Aorta (tissue), 5 donors: ENCODE results near the gene PYROXD2. TPM values are rescaled to one million over a fixed set of nuclear protein-coding genes. Genes with fewer than 3 reads are reported as not detected.

Source experiments
- ATAC-seq: fragments of 200-7000 bp; cut with Tn5 transposase; one replicate; pipeline ENCODE4 v1.9.1; 2022; ENCODE audit warnings: moderate library complexity; ENCODE audit not compliant: low FRiP score
- DNase-seq, 2 donors: peaks; one replicate each; pipeline ENCODE4 v3.0.0-alpha.2; 2020
- H3K27ac ChIP-seq, 2 donors: one replicate each; pipeline ENCODE4 v1.5.1; 2013; ENCODE audit warnings: low read length in 2 of 2, mild to moderate bottlenecking in 2 of 2, moderate library complexity in 2 of 2, control low read depth in 1 of 2, inconsistent platforms in 1 of 2, low read depth in 1 of 2
- H3K27me3 ChIP-seq, 2 donors: one replicate each; pipeline ENCODE4 v1.6.1; 2013; ENCODE audit warnings: control low read depth in 1 of 2, low read length in 1 of 2, mild to moderate bottlenecking in 1 of 2, moderate library complexity in 1 of 2; ENCODE audit not compliant: insufficient read depth in 2 of 2, control insufficient read depth in 1 of 2
- H3K36me3 ChIP-seq, 2 donors: one replicate each; pipeline ENCODE4 v1.6.1; 2013; ENCODE audit warnings: control low read depth in 1 of 2, low read length in 1 of 2, mild to moderate bottlenecking in 1 of 2; ENCODE audit not compliant: insufficient read depth in 2 of 2, control insufficient read depth in 1 of 2
- H3K4me1 ChIP-seq, 2 donors: one replicate each; pipeline ENCODE4 v1.6.1; 2013; ENCODE audit warnings: low read length in 2 of 2, control low read depth in 1 of 2, mild to moderate bottlenecking in 1 of 2, moderate library complexity in 1 of 2; ENCODE audit not compliant: insufficient read depth in 2 of 2, control insufficient read depth in 1 of 2
- H3K4me3 ChIP-seq, 2 donors: one replicate each; pipeline ENCODE4 v1.5.1; 2013; ENCODE audit warnings: low read length in 2 of 2, control low read depth in 1 of 2, mild to moderate bottlenecking in 1 of 2
- H3K9me3 ChIP-seq: one replicate; pipeline ENCODE4 v1.6.1; 2013; ENCODE audit warnings: mild to moderate bottlenecking, low read length; ENCODE audit not compliant: control insufficient read depth
- WGBS, 2 donors: extraction: QIAGEN DNeasy Blood & Tissue Kit; methylation state at CpG; one replicate each; pipeline ENCODE4 v1.1.7; 2013; 5-methylcytosine and 5-hydroxymethylcytosine counted together
- intact Hi-C, 2 donors: fragments of 100-400 bp; cut with DNase I; formaldehyde crosslinking; loops; one replicate each; pipeline versions ENCODE4 v1.14.2 to v1.15.0; 2022
- polyA plus RNA-seq, 2 donors: library from polyadenylated mRNA; stranded (reverse); fragments of 200-250 nt; gene quantifications; one replicate each; pipeline ENCODE4 v1.2.3, GENCODE V29; 2013
- total RNA-seq, 2 donors: library from RNA; stranded (reverse); fragmentation: NEBNext Ultra II Directional; extraction: Animal tissue kit (Norgen Biotek cat#: 25700); gene quantifications; one replicate each; pipeline ENCODE4 v1.2.1, GENCODE V29; 2021
- donor health status: healthy with polysubstance abuse.
- donor health status: Bipolar disorder and iron deficiency.
- donor health status: DM: no; HTN: no; CAD: no.
- donor health status: DM: no; HTN: no; CAD: no.
- donor health status: DM: yes; HTN: yes; CAD: no.

Gene PYROXD2
- total and polyA plus RNA-seq, 4 donors = 1.8 to 21.9 (median 13.2) TPM

DNA sequence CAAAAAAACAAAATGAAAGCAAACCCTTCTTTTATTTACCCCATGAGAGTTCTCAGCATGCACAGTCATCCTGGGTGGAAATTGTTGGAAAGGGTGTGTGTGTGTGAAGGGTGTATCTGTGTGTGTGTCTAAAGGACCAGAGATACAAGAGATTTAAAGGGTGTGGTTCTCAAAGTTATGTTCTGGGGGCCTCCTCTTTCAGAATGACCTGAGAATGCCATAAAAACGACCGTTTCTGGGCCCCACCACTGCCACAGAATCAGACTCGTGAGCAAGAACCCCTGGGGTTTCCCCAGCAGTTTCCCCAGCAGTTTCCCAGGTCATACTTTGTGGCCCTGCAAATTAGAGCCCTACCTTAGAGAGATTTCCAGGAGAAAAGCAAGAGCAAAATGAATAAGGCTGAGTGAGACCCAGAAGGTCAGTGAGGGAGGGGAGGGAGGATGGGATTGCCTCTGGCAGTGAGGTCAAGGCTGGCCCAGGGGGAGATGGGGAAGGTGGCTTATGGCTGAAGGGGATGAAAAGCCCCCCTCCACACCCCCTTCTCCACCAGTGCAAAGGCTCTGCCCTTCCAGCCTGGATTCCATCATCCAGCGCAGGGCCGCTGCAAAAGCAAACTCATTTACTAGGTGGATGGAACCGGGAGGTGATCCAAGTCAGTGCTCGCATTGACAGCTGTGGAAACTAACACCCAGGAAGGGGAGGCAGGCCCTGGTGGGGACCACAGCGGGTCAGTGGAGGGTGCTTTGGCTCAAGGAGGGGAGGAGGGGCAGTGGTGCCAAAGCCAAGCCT, 10.2 kb downstream of the PYROXD2 start:
- 77 to 80% methylated on average over 8 of the region's 8 CpGs for WGBS, 2 donors
- no peaks in the 10 kb centered on the region for H3K36me3 ChIP-seq
- no peaks in the 10 kb centered on the region for H3K4me1 ChIP-seq
- H3K27me3 ChIP-seq = no peaks in the 10 kb centered on the region
- no peak overlapping the region for H3K4me3 ChIP-seq
- peak; percentile 31 to 47 for DNase-seq
- H3K27ac ChIP-seq = no peak overlapping the region
- intact Hi-C loops = no loop called here
- ATAC-seq = no peak
- H3K9me3 ChIP-seq = no peaks in the 10 kb centered on the region

DNA sequence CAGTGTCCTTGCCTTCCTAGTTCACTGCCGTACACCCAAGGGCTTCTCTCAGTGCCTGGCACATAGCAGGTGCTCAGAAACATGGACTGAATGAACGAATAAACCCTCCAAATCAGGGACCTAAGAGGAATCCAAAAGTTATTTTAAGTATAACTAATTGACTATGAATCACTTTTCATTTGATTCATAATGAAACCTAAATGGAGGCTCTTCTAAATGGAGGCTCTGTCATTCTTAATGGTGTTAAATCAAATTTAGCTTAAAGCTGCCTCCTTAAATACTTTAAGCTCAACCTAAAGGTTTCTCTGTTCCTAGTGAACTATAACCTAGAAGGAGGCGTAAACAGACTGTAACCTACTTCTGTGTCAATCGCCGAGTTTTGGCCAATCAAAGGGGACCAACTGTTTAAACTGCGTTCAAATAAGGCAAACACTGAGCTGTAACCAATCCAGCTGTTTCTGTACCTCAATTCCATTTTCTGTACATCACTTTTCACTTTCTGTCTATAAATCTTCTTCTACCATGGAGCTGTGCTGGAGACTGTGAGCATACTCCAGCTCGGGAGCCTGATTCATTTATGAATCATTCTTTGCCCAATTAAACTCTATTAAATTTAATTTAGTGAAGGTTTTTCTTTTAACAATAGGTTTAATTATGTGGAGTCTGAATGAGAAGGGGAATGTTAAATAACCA, 11.0 kb downstream of the PYROXD2 start:
- H3K36me3 ChIP-seq = no peaks in the 10 kb centered on the region
- H3K4me3 ChIP-seq = no peak overlapping the region
- ATAC-seq (no peak), DNase-seq (no peak)
- no peak overlapping the region for H3K27ac ChIP-seq
- no peaks in the 10 kb centered on the region for H3K4me1 ChIP-seq
- 84 to 94% methylated on average over 7 of the region's 7 CpGs for WGBS, 2 donors
- intact Hi-C loops = no loop called here
- no peaks in the 10 kb centered on the region for H3K27me3 ChIP-seq
- H3K9me3 ChIP-seq = no peaks in the 10 kb centered on the region

DNA sequence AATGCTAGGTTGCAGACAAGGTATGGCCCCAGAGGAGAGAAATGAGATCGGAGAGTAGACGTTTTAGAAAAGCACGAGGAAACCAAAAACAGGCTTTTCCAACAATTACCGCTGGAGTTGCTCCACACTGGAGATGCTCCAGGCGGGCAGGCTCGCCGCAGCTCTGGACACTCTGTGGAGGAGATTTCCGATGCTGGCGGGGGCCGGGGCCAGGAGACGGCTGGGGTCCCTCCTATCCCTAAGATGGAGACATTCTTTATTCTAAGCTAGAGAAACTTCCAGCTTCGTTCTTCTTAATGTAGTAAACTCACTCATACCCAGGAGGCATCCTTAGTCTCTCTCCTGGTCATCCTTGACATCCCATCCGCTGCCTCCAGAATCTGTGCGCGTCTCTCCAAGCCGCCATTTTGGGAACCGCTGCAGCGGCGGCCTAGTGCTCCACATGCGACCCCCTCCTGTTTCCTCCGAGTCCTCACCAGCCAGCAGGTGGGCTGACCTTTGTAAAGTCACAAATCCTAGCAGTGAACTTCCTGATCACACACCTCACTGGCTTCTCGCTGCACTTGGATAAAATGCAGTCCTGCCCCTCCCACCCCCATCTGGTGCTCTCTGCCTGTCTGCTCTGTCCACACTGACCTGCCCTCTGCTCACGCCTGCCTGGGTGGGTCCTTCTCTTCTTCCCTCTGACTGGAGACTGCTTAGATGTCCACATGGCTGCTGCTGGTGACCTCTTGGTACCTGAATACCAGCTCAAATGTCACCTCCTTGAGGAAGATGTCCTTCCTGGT, 11.9 kb downstream of the PYROXD2 start:
- intact Hi-C loops = no loop called here
- Histone ChIP-seq H3K4me3 (no peak overlapping the region), H3K27me3 (no peaks in the 10 kb centered on the region), H3K4me1 (no peaks in the 10 kb centered on the region), H3K36me3 (no peaks in the 10 kb centered on the region), H3K27ac (no peak overlapping the region), H3K9me3 (no peaks in the 10 kb centered on the region)
- DNase-seq = peak; percentile 21 to 63
- ATAC-seq = no peak
- 96% methylated on average over 23 of the region's 23 CpGs for WGBS, 2 donors

- Histone ChIP-seq H3K27me3 (no peaks in the 10 kb centered on the region), H3K4me1 (no peaks in the 10 kb centered on the region), H3K36me3 (no peaks in the 10 kb centered on the region), H3K4me3 (no peak overlapping the region), H3K27ac (no peak overlapping the region), H3K9me3 (no peaks in the 10 kb centered on the region)
- ATAC-seq = no peak
- intact Hi-C loops = no loop called here
- 63% methylated on average over 7 of the region's 7 CpGs for WGBS, 2 donors
- DNase-seq = peak in 1 of 2 donors; percentile 44
These were observed 12.5 kb downstream of the PYROXD2 start for GRCh38 chr10:98402478-98402877.

DNA sequence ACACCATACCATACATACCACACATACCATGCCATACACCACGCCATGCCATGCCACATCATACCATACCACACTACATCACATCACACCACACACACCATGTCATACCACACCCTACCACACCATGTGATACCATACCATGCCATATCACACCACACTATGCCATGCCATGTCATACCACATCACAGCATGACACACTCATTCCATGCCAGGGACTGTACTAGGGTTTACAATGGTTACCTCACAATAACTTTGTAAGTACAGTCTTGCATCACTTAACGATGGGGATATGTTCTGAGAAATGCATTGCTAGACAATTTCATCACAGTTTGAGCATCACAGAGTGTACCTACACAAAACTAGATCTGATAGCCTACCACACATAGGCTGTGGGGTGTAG, 14.5 kb downstream of the PYROXD2 start:
- no peaks in the 10 kb centered on the region for H3K27me3 ChIP-seq
- WGBS, 2 donors = 94% methylated on average over 2 of the region's 2 CpGs
- no peaks in the 10 kb centered on the region for H3K9me3 ChIP-seq
- H3K27ac ChIP-seq = no peak overlapping the region
- no peaks in the 10 kb centered on the region for H3K4me1 ChIP-seq
- intact Hi-C loops = no loop called here
- ATAC-seq (no peak), DNase-seq (no peak)
- H3K36me3 ChIP-seq = peaks cover 0 to 4% of the 10 kb centered on the region in 2 donors
- H3K4me3 ChIP-seq = no peak overlapping the region

- Histone ChIP-seq H3K27me3 (no peaks in the 10 kb centered on the region), H3K27ac (no peak overlapping the region), H3K4me3 (no peak overlapping the region), H3K9me3 (no peaks in the 10 kb centered on the region), H3K4me1 (no peaks in the 10 kb centered on the region), H3K36me3 (peaks cover 0 to 6% of the 10 kb centered on the region in 2 donors)
- intact Hi-C loops = no loop called here
- ATAC-seq = no peak
- DNase-seq = peak; percentile 21 to 52
- WGBS, 2 donors = 91 to 94% methylated on average over 9 of the region's 9 CpGs
These were observed 15.2 kb downstream of the PYROXD2 start for GRCh38 chr10:98399784-98400183.

- no peaks in the 10 kb centered on the region for H3K4me1 ChIP-seq
- H3K27ac ChIP-seq = no peak overlapping the region
- no peak overlapping the region for H3K4me3 ChIP-seq
- H3K27me3 ChIP-seq = no peaks in the 10 kb centered on the region
- DNase-seq = peak; percentile 26 to 69
- peaks cover 0 to 6% of the 10 kb centered on the region in 2 donors for H3K36me3 ChIP-seq
- intact Hi-C loops = no loop called here
- WGBS, 2 donors = 97 to 98% methylated on average over 9 of the region's 9 CpGs
- ATAC-seq = no peak
- no peaks in the 10 kb centered on the region for H3K9me3 ChIP-seq
These were observed 17.8 kb downstream of the PYROXD2 start for GRCh38 chr10:98397089-98397600.

GRCh38 chr10:98396096-98397063, 18.6 kb downstream of the PYROXD2 start:
- H3K9me3 ChIP-seq = no peaks in the 10 kb centered on the region
- peaks cover 0 to 6% of the 10 kb centered on the region in 2 donors for H3K36me3 ChIP-seq
- no peaks in the 10 kb centered on the region for H3K27me3 ChIP-seq
- no peak overlapping the region for H3K27ac ChIP-seq
- ATAC-seq = no peak
- DNase-seq = peak; percentile 3 to 31
- H3K4me1 ChIP-seq = no peaks in the 10 kb centered on the region
- WGBS, 2 donors = 97 to 98% methylated on average over 6 of the region's 6 CpGs
- intact Hi-C loops = no loop called here
- no peak overlapping the region for H3K4me3 ChIP-seq
